GM18526 (cell line): Measurements from ENCODE around the gene NFATC1.

Source experiments
- POLR2A ChIP-seq: IDR thresholded peaks from 3 replicates; pipeline ENCODE4 v1.6.1; 2011; ENCODE audit not compliant: insufficient read length; ENCODE audit errors: extremely low read depth

The NFATC1 gene

DNA sequence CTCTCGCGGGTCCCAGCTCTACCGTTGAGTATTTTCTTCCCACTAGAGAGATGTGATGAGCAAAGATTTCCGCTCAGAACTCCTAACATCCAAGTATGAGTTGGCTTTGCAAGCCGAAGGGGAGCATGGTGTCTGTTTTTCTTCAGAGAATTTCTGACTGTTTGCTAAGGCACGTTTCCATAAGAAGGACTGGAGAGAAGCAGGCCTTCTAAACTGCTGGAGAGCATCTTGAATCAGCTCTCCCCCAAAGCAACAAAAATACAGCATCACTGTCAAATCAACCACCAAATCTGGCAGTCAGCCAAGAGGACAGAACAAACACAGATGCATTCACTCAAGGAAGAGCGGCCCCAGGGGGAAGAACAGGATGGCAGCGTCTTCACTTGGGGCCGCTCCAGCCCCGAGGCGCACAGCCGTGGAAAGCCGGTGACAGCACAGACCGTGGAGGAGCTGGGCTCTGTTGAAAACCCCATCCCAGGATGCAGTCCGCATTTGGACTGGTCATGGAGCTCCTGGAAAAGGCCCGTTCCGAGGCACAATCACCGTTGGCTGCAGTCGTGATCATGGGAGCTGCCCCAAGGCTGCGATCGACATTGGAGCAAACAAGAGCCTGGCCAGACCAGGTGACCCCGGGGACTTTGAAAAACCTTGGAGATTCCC, 101.4 kb downstream of the NFATC1 start:
- no peak for TF ChIP-seq POLR2A

DNA sequence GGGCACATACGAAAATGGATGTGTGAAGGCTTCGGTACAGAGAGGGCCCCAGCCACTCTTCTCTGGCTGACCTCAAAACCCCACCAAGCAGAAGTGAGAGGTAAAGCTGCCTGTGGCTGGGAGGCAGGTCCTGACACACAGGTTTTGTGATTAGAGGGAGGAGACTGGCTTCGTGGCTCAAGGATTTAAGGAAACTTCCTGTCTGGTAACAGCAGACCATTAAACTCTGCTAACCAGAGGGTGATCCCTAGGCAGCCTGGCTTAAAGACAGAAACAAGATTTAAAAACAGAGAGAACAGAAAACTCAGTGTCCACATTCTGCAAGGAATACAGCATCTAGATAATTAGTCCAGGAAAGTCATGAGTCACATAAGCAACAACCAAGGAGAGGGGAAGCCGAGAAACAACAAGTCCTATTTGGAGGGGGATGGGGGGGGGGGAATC, 101.9 kb downstream of the NFATC1 start:
- TF ChIP-seq POLR2A, result no peak

DNA sequence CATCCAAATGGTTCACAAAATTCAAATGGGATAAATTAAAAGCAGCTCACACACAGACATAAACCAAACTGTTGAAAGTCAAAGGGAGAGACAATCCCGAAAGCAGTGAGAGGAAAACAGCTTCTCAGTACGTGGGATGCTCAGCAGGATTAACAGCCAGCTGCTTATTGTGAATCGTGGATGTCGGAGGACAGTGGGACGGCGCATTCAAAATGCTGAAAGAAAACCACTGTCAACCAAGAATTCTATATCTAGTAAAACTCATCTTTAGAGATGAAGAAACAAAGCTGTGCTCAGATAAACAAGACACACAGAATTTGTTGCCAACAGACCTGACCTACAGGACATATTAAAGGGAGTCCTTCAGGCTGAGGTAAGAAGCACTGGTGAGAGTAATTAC, 102.9 kb downstream of the NFATC1 start:
- no peak for TF ChIP-seq POLR2A

- TF ChIP-seq POLR2A, result no peak
These were observed 105.3 kb downstream of the NFATC1 start for GRCh38 chr18:79501006-79501405.

DNA sequence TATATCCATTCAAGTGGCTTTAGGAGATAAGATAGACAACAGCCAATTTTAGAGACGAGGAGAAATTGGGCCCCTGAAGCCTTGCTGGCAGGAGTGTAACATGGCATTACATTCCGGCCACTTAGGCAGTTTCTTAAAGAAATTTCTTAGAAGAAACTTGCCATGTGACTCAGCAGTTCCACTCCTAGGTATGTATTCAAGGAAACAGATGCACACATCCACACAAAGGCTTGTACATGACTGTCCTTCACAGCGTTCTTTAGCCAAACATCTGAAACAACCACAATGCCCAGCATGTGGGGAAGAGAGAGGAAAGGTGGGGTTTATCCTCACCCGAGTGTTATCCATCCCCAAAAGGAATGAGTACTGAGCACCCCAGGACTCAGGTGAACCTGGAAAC, 107.1 kb downstream of the NFATC1 start:
- TF ChIP-seq POLR2A, result no peak

GRCh38 chr18:79503406-79503805, 107.7 kb downstream of the NFATC1 start:
- no peak for TF ChIP-seq POLR2A

- no peak for TF ChIP-seq POLR2A
These were observed 108.3 kb downstream of the NFATC1 start for GRCh38 chr18:79504034-79504433.

DNA sequence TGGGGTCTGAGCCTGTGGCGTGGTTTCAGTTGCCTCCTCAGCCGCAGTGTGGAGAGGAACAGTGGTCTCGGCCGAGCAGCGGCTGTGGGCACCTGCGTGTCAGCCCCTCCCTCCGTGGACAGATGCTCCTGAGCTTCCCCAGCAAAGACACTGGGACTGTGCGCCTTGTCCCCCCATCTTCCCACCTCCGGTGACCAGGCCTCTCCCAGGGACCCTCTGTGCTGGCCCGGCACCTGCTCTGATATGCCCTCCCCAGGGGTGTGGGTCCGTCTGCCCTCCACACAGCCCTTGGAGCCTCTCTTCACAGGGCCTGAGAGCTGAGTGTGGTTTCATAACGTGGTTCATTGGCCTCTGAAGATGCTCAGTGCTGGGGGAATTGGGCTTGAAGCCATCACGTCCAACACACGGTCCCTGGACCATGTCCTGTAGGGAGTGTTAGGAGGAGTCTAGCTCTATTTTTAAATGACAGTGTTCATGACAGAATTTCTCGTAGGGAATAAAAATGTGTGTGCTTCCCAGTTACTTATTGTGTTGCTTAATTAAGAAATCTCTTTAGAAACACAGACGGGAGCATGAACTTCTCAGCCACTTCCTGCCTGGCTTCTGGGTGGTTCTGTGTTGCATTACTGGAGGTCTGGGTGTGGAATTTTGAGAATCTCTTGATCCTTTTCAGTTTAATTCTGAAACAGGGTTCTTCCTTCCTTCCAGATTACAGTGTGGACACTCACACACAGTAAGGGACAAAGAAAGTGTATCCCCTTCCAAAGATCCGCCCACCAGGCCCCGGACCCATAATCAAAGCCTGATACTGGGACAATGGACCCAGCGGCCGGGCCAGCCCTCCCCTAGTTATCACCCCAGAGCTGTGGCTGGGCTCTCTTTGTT, 110.7 kb downstream of the NFATC1 start:
- no peak for TF ChIP-seq POLR2A

DNA sequence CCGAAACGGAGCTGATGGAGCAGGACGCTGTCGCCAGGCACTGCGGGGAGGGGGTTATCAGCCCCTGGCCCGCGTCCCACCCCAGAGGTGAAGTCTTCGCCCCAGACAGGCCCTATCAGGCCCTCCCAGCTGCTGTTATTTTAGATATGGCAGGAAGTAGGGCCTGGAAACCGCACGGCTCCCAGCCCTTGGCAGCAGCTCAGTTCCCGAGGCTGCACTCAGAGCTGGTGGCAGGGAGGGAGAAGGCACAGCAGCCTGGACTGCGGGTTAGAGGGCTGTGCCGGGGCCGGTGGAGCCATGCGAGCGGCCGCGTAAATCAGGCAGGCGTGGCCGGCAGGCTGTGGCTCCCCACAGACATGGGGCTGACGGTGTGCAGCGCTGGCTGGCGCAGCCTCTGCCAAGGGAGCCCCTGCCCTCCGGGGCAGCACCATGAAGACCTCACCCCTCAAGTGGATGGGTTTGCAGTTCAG, 111.4 kb downstream of the NFATC1 start:
- no peak for TF ChIP-seq POLR2A

GRCh38 chr18:79507546-79508480, 112.1 kb downstream of the NFATC1 start:
- no peak for TF ChIP-seq POLR2A

DNA sequence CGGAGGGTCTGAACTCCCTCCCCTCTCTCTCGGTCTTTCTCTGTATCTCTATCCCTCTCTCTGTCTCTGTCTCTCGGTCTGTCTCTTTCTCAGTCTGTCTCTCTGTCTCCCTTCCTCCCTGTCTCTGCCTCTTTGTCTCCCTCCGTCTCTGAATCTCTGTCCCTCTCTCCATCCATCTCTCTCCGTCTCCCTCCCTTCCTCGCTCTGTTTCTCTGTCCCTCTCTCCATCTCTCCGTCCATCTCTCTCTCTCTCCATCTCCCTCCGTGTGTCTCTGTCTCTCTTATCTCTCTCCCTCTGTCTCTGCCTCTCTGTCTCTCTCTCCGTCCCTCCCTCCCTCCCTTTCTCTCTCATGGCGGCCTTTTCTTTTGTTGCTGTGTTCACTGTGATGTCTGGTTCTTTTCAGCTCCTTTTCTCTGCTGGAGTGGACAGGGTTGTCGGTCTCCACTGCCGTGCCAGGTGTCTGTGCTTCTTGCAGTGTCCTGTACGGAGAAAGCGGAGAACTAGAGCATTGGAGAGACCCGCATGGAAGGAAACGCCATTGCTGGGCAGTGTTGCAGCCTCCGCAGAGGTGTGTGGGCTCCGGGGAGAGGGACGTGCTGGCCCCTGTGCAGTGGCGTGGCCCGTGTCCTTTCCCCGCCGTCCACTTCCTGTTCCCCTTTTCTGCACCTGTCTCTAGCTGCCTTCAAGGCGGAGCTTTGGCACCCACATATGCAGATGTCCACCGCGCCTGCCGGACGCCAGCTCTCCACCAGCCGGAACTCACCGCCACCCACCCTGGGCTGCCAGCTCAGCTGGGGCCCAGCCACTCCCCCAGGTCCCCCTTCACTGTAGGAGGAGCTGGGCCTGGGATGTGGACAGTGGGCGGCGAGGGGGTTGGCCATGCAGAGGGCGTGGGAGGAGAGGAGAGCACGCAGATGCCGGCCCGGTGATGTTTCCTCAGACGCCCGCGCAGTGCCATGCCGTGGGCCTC, 113.1 kb downstream of the NFATC1 start:
- no peak for TF ChIP-seq POLR2A

DNA sequence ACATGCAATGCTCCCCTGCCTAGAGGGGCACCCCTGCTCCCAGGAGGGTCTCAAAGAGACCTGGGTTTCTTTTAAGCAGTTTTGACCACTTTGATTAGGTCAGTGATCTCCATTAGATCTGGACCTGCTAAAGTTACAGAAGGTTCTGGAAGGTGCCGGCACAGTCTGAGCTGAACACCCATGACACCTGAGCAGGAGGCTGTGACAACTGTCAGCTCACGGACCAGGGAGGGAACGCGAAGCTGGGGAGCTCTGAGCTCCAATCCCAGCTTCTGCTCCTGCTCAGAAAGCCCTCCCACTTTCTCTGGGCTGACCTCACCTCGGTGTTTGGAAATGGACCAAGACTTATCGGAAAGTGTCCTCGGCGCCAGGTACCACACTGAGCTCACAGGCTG, 113.8 kb downstream of the NFATC1 start:
- TF ChIP-seq POLR2A, result no peak

- TF ChIP-seq POLR2A, result no peak
These were observed 114.4 kb downstream of the NFATC1 start for GRCh38 chr18:79510046-79510685.

DNA sequence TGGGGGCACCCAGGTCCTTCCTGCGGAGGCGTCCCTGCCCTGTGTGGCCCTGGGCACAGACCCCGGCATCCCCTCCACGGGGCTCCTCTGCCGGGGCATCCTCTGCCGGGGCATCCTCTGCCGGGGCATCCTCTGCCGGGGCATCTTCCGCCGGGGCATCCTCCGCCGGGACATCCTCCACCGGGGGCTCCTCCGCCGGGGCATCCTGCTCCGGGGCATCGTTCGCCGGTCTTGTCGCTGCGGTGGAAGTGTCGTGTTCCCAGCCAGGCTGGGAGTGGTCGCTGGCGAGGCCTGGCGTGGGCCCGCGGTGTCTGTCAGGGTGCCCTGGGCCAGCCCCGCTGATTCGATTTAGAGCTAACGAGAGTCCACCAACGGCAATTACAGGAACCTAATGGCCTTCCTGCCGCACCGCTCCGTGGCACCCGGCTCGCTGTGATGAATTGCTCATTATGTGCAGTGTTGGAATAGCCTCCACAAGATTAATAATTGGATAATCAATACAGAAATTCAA, 115.1 kb downstream of the NFATC1 start:
- TF ChIP-seq POLR2A, result no peak

DNA sequence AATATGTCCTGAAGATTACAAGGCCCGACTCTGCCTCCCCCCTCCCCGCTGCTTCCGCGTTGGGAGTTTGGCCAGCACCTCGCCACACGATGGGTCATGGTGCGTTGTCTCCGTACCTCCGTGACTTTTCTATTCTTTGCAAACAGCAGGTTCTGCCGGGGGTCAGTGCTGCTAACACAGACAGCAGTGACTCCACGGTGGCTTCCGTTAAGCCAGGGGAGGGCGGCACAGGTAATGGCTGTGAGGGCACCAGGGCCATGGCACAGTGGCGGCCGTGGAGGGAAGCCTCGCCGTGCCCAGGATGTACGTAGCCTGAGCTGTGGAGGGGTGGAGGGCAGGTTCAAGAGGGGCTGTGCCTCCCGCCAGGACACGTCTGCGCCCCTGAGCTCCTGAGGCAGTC, 115.5 kb downstream of the NFATC1 start:
- TF ChIP-seq POLR2A, result no peak
